Peyer's patch (tissue), 4 donors: Measurements from ENCODE around the gene SCYGR6. TPM values are rescaled to one million over a fixed set of nuclear protein-coding genes. Genes with fewer than 3 reads are reported as not detected.

Source experiments
- DNase-seq, 3 donors: peaks; one replicate each; pipeline ENCODE4 v3.0.0-alpha.2; 2017 to 2019
- H3K27ac ChIP-seq, 4 donors: fragments of 200-600 bp; sonication (generic); one replicate each; pipeline ENCODE4 v1.5.1; 2016 to 2019
- H3K27me3 ChIP-seq, 2 donors: fragments of 200-600 bp; sonication (generic); one replicate each; pipeline ENCODE4 v1.5.1; 2019
- H3K36me3 ChIP-seq, 3 donors: fragments of 200-600 bp; sonication (generic); one replicate each; pipeline ENCODE4 v1.5.1; 2016 to 2019
- H3K4me1 ChIP-seq, 4 donors: fragments of 200-600 bp; sonication (generic); one replicate each; pipeline ENCODE4 v1.5.1; 2016 to 2019
- H3K4me3 ChIP-seq, 4 donors: fragments of 200-600 bp; sonication (generic); 1 replicate in 3 of 4; 2 replicates in 1 of 4; pipeline ENCODE4 v1.5.1; 2016 to 2019; ENCODE audit warnings: mild to moderate bottlenecking in 1 of 4
- H3K9me3 ChIP-seq, 4 donors: fragments of 200-600 bp; sonication (generic); one replicate each; pipeline ENCODE4 v1.5.1; 2016 to 2019; ENCODE audit warnings: mild to moderate bottlenecking in 1 of 4
- CTCF ChIP-seq, 6 experiments: fragments of 450-650 bp in 4 of 6; fragments of 200-600 bp in 2 of 6; sonication (generic) in 1 of 6; IDR thresholded peaks; one replicate each; pipeline ENCODE4 v1.5.1; 2017 to 2019; ENCODE audit warnings: antibody characterized with exemption in 6 of 6, mild to moderate bottlenecking in 3 of 6, moderate library complexity in 1 of 6
- POLR2A ChIP-seq, 2 donors: fragments of 450-650 bp; IDR thresholded peaks; one replicate each; pipeline ENCODE4 v1.5.1; 2017; ENCODE audit warnings: antibody characterized with exemption in 2 of 2, mild to moderate bottlenecking in 2 of 2, moderate library complexity in 2 of 2
- small RNA-seq, 2 donors: library from RNA; depleted of rRNA; stranded (forward); fragments of <200 nt; gene quantifications; one replicate each; pipeline ENCODE3, GENCODE V24; 2016
- total RNA-seq, 4 donors: library from RNA; depleted of rRNA; stranded (reverse); fragments of >200 nt; gene quantifications; one replicate each; pipeline ENCODE4 v1.1.0, GENCODE V29; 2016

Gene SCYGR6
- total RNA-seq, 4 donors from 2014 or later: not detected

GRCh38 chr2:227696990-227697679 lies 27.4 kb downstream of the SCYGR6 start:
- Histone ChIP-seq H3K4me3 (no peak overlapping the region), H3K27ac (no peak overlapping the region), H3K4me1 (no peaks in the 10 kb centered on the region), H3K27me3 (no peaks in the 10 kb centered on the region), H3K9me3 (no peaks in the 10 kb centered on the region), H3K36me3 (no peaks in the 10 kb centered on the region)
- DNase-seq: no peak
- no peak for TF ChIP-seq POLR2A (IDR thresholded peaks at IDR 0.05)
- TF ChIP-seq CTCF (IDR thresholded peaks at IDR 0.05): no peak

- DNase-seq: no peak
- no peaks in the 10 kb centered on the region for H3K9me3 ChIP-seq
- H3K27me3 ChIP-seq: no peaks in the 10 kb centered on the region
- TF ChIP-seq CTCF (IDR thresholded peaks at IDR 0.05) (no peak), POLR2A (IDR thresholded peaks at IDR 0.05) (no peak)
- no peak overlapping the region for H3K4me3 ChIP-seq
- no peaks in the 10 kb centered on the region for H3K36me3 ChIP-seq
- no peak overlapping the region for H3K27ac ChIP-seq
- H3K4me1 ChIP-seq: no peaks in the 10 kb centered on the region
These were observed 37.4 kb downstream of the SCYGR6 start for GRCh38 chr2:227687189-227687588.

DNA sequence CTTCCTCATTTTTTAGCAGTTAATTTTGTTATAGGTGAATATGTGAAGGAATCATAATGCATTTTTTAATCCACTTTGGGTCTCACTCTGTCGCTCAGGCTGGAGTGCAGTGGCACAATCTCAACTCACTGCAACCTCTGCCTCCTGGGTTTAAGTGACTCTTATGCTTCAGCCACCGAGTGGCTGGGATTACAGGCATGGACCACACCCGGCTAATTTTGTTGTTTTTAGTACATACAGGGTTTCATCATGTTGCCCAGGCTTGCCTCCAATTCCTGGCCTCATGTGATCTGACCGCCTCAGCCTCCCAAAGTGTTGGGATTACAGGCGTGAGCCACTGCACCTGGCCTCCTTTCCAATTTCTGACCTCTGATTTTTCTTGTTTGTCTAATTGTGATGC lies 40.3 kb downstream of the SCYGR6 start:
- Histone ChIP-seq H3K4me3 (no peak overlapping the region), H3K36me3 (no peaks in the 10 kb centered on the region), H3K27me3 (no peaks in the 10 kb centered on the region), H3K27ac (no peak overlapping the region), H3K4me1 (no peaks in the 10 kb centered on the region), H3K9me3 (no peaks in the 10 kb centered on the region)
- DNase-seq: no peak
- no peak for TF ChIP-seq CTCF (IDR thresholded peaks at IDR 0.05)
- no peak for TF ChIP-seq POLR2A (IDR thresholded peaks at IDR 0.05)

DNA sequence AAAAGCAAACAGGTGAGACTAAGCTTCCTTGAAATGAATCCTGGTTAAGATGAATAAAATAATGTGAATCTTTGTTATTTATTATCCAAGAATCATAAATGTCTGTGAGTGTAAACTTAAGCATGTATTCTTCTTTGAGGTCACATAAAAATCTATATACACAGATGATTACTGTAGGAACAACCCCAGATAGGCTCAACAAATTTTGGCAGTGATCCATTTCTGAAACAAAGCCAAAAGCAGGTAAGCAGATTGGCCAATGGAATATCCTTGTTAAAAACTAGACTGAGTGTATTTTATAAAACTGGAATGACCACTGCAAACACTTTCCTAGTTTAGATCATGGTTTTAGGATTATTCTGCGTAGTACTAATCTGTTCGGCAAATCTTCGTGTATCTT lies 46.6 kb downstream of the SCYGR6 start:
- Histone ChIP-seq H3K9me3 (no peaks in the 10 kb centered on the region), H3K4me3 (no peak overlapping the region), H3K27ac (no peak overlapping the region), H3K4me1 (no peaks in the 10 kb centered on the region), H3K27me3 (no peaks in the 10 kb centered on the region), H3K36me3 (no peaks in the 10 kb centered on the region)
- TF ChIP-seq CTCF (IDR thresholded peaks at IDR 0.05) (no peak), POLR2A (IDR thresholded peaks at IDR 0.05) (no peak)
- DNase-seq: no peak

DNA sequence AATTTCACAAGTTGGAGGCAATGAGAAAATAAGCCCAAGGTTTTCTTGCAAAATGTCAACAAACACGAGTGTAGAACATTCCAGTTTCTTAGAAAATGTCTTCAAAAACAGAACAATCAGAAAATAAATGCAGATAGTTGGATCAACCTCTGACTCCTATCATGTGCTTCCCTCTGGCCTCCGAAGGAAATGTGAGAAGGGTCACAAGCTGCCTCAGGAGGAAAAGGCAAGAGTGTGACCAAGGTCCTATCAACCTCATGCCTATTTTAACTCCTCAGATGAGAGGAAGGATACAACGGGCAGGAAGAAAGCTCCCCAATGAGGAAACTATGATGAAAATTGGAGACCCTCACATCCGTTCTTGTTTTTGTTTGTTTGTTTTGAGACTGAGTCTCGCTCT lies 50.1 kb downstream of the SCYGR6 start:
- no peak for DNase-seq
- H3K4me3 ChIP-seq: no peak overlapping the region

More for the DNA sequence above, 50.1 kb downstream of the SCYGR6 start:
- H3K27me3 ChIP-seq: no peaks in the 10 kb centered on the region
- H3K9me3 ChIP-seq: no peaks in the 10 kb centered on the region
- no peaks in the 10 kb centered on the region for H3K4me1 ChIP-seq
- no peak overlapping the region for H3K27ac ChIP-seq
- TF ChIP-seq POLR2A (IDR thresholded peaks at IDR 0.05): no peak
- no peak for TF ChIP-seq CTCF (IDR thresholded peaks at IDR 0.05)
- no peaks in the 10 kb centered on the region for H3K36me3 ChIP-seq

Small RNA genes within 50 kb of the gene (small RNA-seq; reads per million reads assigned to genes)
- 0 reads per million in 2 donors for gene RNA5SP121

Other genes with a start within 250 kb of the SCYGR6 start
- not detected for gene SCYGR2, start 125.9 kb downstream of the SCYGR6 start, total RNA-seq
- gene SCYGR3, start 109.9 kb downstream of the SCYGR6 start, total RNA-seq: not detected
- not detected for gene SCYGR4, start 107.3 kb downstream of the SCYGR6 start, total RNA-seq
- not detected for gene SCYGR5, start 58.0 kb downstream of the SCYGR6 start, total RNA-seq
- 10 to 100 TPM in 3 of 4 donors, 1 to 10 TPM in 1; 5.0 to 40.0 (median 23.1) TPM for gene SLC19A3, start 6.7 kb downstream of the SCYGR6 start, total RNA-seq
- gene SCYGR7, start 3.6 kb upstream of the SCYGR6 start, total RNA-seq: not detected
- not detected for gene SCYGR8, start 21.1 kb upstream of the SCYGR6 start, total RNA-seq
- gene CCL20, start 89.1 kb upstream of the SCYGR6 start, total RNA-seq: 10 to 100 TPM in 1 of 4 donors, 1 to 10 TPM in 2, not detected in 1; 4.0 to 14.0 (median 5.1) TPM
- gene DAW1, start 146.9 kb upstream of the SCYGR6 start, total RNA-seq: not detected